Loucy (cell line): ENCODE data around the gene CUBN.
A peak's percentile ranks its signal among the peaks of the same experiment; 100 is the strongest.

ENCODE experiments used
- H2AFZ ChIP-seq: fragments of 200-600 bp; sonication (generic); 2 replicates; pipeline ENCODE4 v1.6.0; 2016; ENCODE audit warnings: antibody characterized with exemption, mild to moderate bottlenecking, low read length, moderate library complexity
- H3F3A ChIP-seq: fragments of 200-600 bp; 2 replicates; pipeline ENCODE4 v1.6.0; 2016; ENCODE audit warnings: antibody characterized with exemption, low read depth, mild to moderate bottlenecking
- H3K27me3 ChIP-seq: fragments of 200-600 bp; sonication (generic); 2 replicates; pipeline ENCODE4 v1.6.1; 2014; ENCODE audit warnings: low read length, mild to moderate bottlenecking; ENCODE audit not compliant: insufficient read depth, poor library complexity, severe bottlenecking
- H3K36me3 ChIP-seq: fragments of 200-600 bp; sonication (generic); 2 replicates; pipeline ENCODE4 v1.6.1; 2016; ENCODE audit warnings: low read length; ENCODE audit not compliant: insufficient read depth
- H3K4me1 ChIP-seq: fragments of 200-600 bp; sonication (generic); 2 replicates; pipeline ENCODE4 v1.5.1; 2014; ENCODE audit warnings: low read length, mild to moderate bottlenecking; ENCODE audit not compliant: insufficient read depth, poor library complexity, severe bottlenecking
- H3K4me2 ChIP-seq: fragments of 200-600 bp; sonication (generic); 2 replicates; pipeline ENCODE4 v1.6.0; 2014; ENCODE audit warnings: antibody characterized with exemption, low read length, low read depth, mild to moderate bottlenecking; ENCODE audit not compliant: poor library complexity, severe bottlenecking
- H3K4me3 ChIP-seq: fragments of 200-600 bp; sonication (generic); 2 replicates; pipeline ENCODE4 v1.5.1; 2014; ENCODE audit warnings: low read length, mild to moderate bottlenecking, mixed read lengths; ENCODE audit not compliant: poor library complexity, severe bottlenecking
- H3K79me2 ChIP-seq: fragments of 200-600 bp; sonication (generic); 2 replicates; pipeline ENCODE4 v1.6.1; 2014; ENCODE audit warnings: low read length; ENCODE audit not compliant: insufficient read depth
- H3K9ac ChIP-seq: fragments of 200-600 bp; sonication (generic); 2 replicates; pipeline ENCODE4 v1.6.0; 2014; ENCODE audit warnings: mild to moderate bottlenecking, low read depth, low read length, moderate library complexity; ENCODE audit not compliant: poor library complexity, severe bottlenecking
- H3K9me2 ChIP-seq: fragments of 200-600 bp; sonication (generic); replicated peaks from 2 replicates; pipeline ENCODE4 v1.6.1; 2016; ENCODE audit warnings: low read depth, low read length, mixed read lengths
- H3K9me3 ChIP-seq: fragments of 200-600 bp; sonication (generic); 2 replicates; pipeline ENCODE4 v1.6.1; 2014; ENCODE audit warnings: mild to moderate bottlenecking, antibody characterized with exemption, low read length, low read depth; ENCODE audit not compliant: insufficient read depth
- H4K20me1 ChIP-seq: fragments of 200-600 bp; sonication (generic); 2 replicates; pipeline ENCODE4 v1.6.0; 2014; ENCODE audit warnings: antibody characterized with exemption, low read length, mild to moderate bottlenecking; ENCODE audit not compliant: insufficient read depth, poor library complexity, severe bottlenecking
- EZH2phosphoT487 ChIP-seq: fragments of 200-600 bp; IDR thresholded peaks from 2 replicates; pipeline ENCODE4 v1.6.1; 2018; ENCODE audit warnings: antibody characterized with exemption, mild to moderate bottlenecking, moderate library complexity, borderline replicate concordance
- TF ChIP-seq, protein P1 (sequence below): fragments of 200-600 bp; sonication (generic); conservative IDR thresholded peaks from 2 replicates; pipeline ENCODE4 v1.5.1; 2014; ENCODE audit warnings: mild to moderate bottlenecking, antibody characterized with exemption, low read length

Gene CUBN

GRCh38 chr10:17029239-17029580 is 100.4 kb downstream of the CUBN start:
- Histone ChIP-seq H3K4me3 (peak overlapping the region; percentile 67), H3K27me3 (no peaks in the 10 kb centered on the region), H3K9me2 (no peaks in the 10 kb centered on the region), H3K36me3 (no peaks in the 10 kb centered on the region), H4K20me1 (no peaks in the 10 kb centered on the region), H2AFZ (no peak overlapping the region), H3K79me2 (no peaks in the 10 kb centered on the region), H3K9me3 (no peaks in the 10 kb centered on the region), H3K9ac (peak overlapping the region; percentile 12), H3F3A (peaks cover 16% of the 10 kb centered on the region; the same call in 1 of the 2 replicates), H3K4me1 (peaks cover 71% of the 10 kb centered on the region), H3K4me2 (peak overlapping the region; percentile 77)
- TF ChIP-seq EZH2phosphoT487: no peak

DNA sequence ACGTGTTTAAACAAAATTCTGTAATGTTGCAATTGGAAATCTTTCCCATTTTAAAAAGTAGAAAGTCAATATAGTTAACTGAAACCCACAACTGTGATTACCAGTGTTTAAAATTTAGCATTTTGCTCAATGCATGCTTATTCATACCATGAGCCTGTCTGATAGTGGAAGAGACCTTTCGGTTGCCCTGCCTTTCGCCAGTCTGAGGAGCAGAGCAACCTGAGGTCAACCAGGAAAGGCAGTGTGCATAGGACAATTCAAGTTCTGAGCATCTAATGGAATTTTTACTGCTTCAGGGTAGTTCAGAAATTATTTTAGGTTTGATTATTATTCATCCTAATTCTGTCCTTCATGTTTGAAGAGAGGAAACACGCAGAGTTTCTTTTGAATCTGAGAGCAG is 100.8 kb downstream of the CUBN start:
- TF ChIP-seq EZH2phosphoT487: no peak
- TF ChIP-seq, protein P1, sequence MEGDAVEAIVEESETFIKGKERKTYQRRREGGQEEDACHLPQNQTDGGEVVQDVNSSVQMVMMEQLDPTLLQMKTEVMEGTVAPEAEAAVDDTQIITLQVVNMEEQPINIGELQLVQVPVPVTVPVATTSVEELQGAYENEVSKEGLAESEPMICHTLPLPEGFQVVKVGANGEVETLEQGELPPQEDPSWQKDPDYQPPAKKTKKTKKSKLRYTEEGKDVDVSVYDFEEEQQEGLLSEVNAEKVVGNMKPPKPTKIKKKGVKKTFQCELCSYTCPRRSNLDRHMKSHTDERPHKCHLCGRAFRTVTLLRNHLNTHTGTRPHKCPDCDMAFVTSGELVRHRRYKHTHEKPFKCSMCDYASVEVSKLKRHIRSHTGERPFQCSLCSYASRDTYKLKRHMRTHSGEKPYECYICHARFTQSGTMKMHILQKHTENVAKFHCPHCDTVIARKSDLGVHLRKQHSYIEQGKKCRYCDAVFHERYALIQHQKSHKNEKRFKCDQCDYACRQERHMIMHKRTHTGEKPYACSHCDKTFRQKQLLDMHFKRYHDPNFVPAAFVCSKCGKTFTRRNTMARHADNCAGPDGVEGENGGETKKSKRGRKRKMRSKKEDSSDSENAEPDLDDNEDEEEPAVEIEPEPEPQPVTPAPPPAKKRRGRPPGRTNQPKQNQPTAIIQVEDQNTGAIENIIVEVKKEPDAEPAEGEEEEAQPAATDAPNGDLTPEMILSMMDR: no peak
- H4K20me1 ChIP-seq: no peaks in the 10 kb centered on the region
- peaks cover 71% of the 10 kb centered on the region for H3K4me1 ChIP-seq
- peak overlapping the region; percentile 77 for H3K4me2 ChIP-seq
- no peaks in the 10 kb centered on the region for H3K27me3 ChIP-seq
- no peaks in the 10 kb centered on the region for H3K9me2 ChIP-seq
- H2AFZ ChIP-seq: no peak overlapping the region
- H3K9ac ChIP-seq: peak overlapping the region; percentile 12
- peaks cover 20% of the 10 kb centered on the region for H3F3A ChIP-seq
- H3K4me3 ChIP-seq: peak overlapping the region; percentile 67
- no peaks in the 10 kb centered on the region for H3K9me3 ChIP-seq
- no peaks in the 10 kb centered on the region for H3K79me2 ChIP-seq
- no peaks in the 10 kb centered on the region for H3K36me3 ChIP-seq

DNA sequence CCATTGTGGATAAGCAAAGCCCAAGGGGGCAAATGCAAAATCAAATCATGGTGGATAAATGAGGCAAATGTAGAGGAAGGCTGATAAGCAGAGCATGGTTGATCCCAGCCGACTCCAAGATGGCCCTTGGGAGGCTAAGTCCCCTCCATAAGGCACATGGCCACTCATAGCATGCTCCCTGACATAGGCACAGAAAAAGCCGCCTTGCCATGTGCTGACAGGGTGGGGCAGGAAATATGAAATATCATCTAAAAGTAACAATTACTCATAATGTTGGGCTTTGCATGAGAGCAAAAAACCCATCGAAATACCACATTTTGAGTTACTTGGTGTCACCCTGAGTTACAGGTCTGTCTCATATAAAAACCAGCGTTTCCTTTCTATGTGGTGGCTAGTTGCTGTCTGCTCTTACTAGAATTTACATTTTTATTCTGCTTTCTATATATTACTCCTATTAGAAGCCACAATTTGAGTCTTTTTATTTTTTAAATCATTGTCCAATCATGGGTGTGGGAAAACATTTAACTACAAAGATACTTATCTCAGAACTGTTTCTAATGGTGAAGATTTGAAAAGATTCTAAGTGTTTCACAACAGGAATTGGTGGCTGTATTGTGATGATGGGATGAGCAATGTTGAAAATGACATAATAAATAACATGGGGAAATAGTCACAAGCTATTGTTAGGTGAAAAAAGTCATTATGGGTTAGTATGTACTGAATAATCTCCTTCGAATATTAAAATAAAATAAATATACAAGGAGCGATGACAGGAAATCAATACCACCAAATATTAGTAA is 102.7 kb downstream of the CUBN start:
- Histone ChIP-seq H2AFZ (no peak overlapping the region; the same call in 1 of the 2 replicates), H3K9ac (no peak overlapping the region), H3K4me1 (peaks cover 68% of the 10 kb centered on the region), H3K9me3 (no peaks in the 10 kb centered on the region), H3K36me3 (no peaks in the 10 kb centered on the region), H3K27me3 (no peaks in the 10 kb centered on the region), H3K9me2 (no peaks in the 10 kb centered on the region), H3K79me2 (no peaks in the 10 kb centered on the region), H3K4me3 (peak overlapping the region; percentile 34), H4K20me1 (no peaks in the 10 kb centered on the region), H3K4me2 (peak overlapping the region; percentile 63), H3F3A (peaks cover 19% of the 10 kb centered on the region)
- TF ChIP-seq EZH2phosphoT487: no peak
- TF ChIP-seq, protein P1: no peak
